DMS53 (cell line): ENCODE results near the gene AHRR.
"Not testable (repeated sequence)": the region's sequence is repeated elsewhere in the genome, so short reads cannot be mapped to it uniquely, and the experiment has no call there.

Source experiments
- DNase-seq: peaks from one replicate; lab custom pipeline; 2025; lab: John Stamatoyannopoulos, UW

The AHRR gene

DNA sequence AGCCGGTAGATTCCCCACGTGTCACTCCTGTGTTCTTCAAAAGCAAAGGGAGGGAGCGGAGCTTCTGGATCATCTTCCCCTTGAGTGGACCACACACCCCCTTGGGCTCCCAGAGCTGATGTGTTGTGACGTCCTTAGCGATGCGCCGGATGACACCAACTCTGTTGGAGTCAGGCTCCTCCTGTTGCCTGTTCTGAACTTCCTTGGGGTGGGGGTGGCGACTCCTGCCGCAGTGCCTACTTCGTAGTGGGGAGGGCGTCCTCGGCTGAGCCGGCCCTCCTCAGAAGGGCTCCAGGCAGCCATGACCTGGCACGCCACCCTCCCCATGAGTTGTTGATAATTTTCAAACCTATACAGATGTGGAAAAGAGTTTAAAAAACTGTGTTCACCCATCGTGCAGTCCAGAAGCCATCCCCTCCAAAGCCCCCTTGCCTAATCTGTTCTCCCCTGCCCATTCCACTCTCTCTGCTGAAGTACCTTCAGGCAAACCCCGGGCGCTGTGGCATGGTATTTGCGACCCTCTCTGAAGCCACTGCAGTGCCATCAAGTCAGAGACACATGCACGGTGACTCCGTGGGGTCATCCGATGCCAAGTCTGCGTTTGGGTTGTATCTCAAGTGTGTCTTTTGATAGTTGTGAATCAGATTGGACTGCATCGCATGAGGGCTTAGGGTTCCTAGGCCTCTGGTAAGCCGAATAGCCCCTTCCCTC, 138.2 kb downstream of the AHRR start:
- DNase-seq = no peak

GRCh38 chr5:460273-460625, 138.7 kb downstream of the AHRR start:
- DNase-seq = no peak

DNA sequence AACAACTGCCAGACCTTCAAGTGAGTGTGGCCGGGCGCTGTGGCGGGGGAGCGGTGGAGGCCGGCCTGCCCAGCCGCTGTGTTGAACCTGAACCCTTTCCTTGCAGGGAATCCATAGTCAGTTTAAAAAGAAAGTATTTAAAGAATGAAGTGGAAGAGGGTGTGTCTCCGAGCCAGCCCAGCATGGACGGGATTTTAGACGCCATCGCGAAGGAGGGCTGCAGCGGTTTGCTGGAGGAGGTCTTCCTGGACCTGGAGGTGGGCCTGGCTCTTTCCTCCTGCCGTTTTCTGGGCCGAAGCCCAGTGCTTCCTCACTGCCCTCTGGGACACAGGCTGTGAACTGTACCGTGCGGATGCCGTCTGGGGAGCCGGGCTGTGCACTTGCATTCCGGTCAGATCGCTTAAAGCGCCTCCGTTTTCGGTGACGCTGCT, 140.6 kb downstream of the AHRR start:
- DNase-seq = no peak

- no peak for DNase-seq
These were observed 141.8 kb downstream of the AHRR start for GRCh38 chr5:463301-463700.

- no peak for DNase-seq
These were observed 142.4 kb downstream of the AHRR start for GRCh38 chr5:463952-464351.

GRCh38 chr5:464446-464842, 142.9 kb downstream of the AHRR start:
- no peak for DNase-seq

- DNase-seq = no peak
These were observed 143.5 kb downstream of the AHRR start for GRCh38 chr5:464843-465590.

DNA sequence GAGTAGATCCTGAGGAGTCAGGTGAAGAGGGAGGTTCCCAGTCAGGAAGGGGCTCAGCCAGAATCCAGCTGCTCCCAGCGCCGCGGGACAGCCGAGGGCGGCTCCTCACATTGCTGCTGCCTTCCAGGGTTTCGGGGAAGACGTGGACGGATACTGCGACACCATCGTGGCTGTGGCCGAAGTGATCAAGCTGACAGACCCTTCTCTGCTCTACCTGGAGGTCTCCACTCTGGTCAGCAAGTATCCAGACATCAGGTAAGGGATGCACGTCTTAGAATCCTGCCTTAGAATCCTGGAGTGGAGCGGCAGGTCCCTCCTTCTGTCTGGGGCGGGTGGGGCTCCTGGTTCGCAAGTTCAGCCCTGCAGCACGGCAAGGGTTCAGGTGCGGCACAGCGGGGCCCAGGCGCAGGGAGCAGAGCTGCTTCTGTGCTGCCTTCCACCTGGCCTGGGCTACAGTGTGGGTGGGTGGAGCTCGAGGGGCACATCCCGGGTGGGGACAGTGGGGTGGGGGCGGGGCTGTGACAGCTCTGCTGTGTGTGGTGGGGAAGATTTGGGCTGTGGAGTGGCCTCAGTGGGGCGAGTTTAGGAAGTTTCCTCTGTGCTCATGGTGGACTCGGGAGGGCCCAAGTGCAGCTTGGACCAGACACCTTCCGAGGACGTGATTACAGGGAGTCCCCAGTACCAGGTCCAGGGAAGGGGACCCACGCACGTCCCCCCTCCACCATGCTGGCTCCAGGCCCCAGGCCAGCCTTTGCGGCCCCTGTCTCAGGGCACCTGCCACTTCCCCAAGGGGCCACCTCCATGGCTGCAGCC, 144.3 kb downstream of the AHRR start:
- no peak for DNase-seq

DNA sequence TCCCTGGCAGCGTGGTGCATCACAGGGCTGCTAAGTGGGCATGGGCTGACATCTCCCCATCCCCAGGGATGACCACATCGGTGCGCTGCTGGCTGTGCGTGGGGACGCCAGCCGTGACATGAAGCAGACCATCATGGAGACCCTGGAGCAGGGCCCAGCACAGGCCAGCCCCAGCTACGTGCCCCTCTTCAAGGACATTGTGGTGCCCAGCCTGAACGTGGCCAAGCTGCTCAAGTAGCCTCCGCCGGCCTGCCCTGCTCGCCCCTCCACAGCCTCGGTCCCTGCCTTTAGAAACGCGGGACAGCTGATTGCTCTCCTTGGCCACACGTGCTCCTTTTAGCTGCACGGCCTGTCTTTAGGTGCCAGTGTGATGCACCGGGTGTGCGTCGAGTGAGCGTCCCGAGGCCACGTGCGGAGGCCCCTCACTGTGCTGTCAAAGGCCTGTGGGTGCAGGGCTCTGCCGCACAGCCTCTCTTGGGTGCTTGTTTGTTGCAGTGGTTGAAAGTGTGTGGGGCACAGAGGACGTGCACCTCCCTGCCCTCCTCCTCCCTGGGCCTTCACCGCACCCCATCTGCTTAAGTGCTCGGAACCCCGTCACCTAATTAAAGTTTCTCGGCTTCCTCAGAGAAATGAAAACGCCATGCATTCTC, 145.3 kb downstream of the AHRR start:
- no peak for DNase-seq

GRCh38 chr5:468401-468800, 146.9 kb downstream of the AHRR start:
- no peak for DNase-seq

DNA sequence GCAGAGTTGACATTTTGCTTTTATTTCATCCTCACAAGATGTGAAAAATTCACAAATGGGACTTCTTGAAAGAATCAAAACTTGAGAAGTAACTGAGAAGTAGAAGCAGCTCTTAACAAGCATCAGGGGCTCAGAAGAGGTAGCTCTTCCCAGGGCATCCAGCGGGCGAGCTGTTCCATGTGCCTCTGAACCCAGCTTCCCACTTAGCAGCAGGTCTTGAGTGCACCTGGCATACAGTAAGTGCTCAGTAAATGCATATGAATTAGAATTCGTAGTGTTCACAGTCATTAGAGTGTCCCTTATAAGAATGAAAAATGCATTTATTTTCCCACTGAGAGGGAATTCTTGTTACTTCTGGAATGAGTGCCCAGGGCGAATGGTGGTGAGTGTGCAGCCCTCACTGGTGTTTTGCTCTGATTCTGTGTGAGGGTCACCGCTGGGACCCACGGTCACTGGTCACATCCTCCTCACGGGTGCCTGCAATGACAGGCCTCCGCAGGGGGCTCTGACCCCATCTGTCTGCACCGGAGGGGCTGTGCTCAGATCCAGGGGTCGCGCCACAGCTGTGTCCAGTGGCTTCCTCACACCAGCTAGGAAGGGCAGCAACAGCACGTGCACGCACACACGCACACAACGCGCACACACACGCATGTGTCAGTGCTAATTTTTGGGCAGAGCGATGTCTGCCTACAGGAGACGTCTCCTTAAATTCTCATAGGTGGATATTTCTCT, 148.4 kb downstream of the AHRR start:
- peak; percentile 36 for DNase-seq

GRCh38 chr5:470961-471749, 149.6 kb downstream of the AHRR start:
- DNase-seq = no peak

GRCh38 chr5:471750-472058, 150.2 kb downstream of the AHRR start:
- no peak for DNase-seq

DNA sequence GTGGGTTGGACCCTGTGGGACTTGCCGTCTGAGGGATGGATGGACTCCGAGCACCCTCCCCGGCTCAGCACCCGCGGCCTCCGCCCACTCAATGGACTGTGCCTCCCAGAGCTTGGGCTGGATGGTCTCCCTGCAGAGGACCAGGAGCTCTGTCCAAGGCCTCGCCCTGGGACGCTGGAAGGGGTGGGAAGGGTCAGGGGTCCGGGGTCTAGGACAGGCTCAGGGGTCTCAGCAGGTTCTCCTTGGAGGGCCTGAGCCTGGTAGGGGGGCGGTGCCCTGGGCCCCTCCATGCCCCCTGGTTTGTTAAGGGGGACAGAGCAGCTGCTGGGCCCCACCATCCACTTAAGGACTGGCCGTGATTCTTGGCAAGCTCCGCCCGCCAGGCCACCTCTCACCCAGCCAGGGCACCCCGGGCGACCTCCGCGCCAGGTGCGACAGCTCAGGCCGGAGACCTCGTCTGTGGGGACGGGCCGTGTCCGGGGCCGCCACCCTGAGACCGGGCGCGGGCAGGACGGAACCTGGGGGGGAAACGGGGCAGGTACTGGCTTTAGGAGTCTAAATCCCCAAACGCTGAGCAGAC, 150.7 kb downstream of the AHRR start:
- DNase-seq = peak; percentile 69

DNA sequence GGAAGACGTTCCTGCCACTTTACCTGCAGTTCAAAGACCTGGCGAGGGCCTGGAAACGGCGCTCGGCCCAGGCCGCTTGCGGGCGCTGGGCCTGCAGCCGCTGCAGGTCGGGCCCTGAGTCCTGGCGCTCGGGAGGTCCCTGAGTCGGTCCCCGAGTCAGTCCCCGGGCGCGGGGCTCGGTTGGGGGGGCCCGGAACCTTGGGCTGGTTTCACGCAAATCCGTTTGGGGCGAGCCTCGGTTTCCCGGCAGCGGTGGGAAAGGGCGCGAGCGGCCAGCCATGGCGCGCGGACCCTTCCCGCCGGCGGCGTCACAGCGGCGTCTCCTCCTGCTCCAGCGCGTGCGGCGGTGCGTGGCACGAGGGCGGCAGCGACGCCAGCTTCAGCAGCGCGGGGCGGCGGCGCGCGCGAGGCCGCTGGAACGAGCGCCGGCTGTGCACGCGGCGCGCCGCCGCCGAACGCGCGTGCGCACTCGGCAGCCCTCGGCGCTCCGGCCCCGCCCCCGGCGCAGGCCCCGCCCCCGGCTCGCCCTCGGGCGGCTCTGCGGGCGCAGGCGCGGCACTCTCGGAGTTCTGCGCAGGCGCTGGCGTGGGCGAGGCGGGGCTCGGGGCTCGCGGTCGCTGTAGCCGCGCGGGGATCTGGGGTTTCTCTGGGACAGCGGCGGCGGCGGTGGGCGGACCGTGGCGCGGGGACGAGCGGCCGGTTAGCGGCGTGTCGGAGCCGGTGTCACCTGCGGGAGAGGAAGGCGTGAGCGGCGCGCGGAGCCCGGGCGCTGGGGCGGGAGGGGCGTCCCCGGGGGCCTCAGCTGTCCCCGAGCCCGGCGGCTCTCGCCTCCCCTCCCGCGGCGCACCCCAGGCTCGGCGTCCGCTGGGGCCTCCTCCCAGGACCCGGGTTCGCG, 151.4 kb downstream of the AHRR start:
- DNase-seq = peak; percentile 97

DNA sequence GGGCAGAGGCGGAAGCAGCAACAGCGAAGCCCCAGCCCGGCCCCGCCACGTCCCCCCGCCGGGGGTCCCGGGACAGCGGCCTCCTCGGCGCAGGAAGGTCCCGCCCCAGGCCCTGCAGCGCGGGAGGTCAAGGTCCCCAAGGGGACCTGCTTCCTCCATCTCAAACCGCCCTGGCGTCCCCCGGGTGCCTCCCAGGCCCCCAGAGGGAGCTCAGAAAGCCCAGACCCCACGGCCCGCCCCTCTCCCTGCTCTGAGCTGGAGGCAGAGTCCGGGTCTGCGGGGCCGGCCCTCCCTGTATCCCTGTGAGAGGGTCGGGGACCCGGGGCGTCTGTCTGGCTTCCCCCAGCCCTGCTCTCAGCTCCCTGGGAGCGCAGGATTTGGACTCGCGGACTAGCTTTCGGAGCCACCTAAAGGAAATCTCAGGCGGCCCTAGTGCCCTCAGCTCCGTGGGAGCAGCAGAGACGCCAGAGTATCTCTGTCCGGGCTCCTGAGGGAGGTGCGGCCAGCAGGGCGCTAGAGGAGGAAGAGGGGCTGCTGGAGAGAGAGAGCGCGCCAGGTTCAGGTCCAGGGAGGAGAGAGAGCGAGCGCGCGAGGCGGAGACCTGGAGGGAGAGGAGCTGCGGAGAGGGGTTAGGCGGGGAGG, 152.2 kb downstream of the AHRR start:
- DNase-seq = peak; percentile 74

- not testable (repeated sequence) for DNase-seq
These were observed 152.8 kb downstream of the AHRR start for GRCh38 chr5:474232-474839.

- peak; percentile 50 for DNase-seq
These were observed 153.5 kb downstream of the AHRR start for GRCh38 chr5:474840-475661.
